Measurements from ENCODE around the gene LAMA2. TPM values are rescaled to one million over a fixed set of nuclear protein-coding genes. Genes with fewer than 3 reads are reported as not detected.

The LAMA2 gene
- total RNA-seq, 1 experiment from 2014 or later = 4.2 TPM

DNA sequence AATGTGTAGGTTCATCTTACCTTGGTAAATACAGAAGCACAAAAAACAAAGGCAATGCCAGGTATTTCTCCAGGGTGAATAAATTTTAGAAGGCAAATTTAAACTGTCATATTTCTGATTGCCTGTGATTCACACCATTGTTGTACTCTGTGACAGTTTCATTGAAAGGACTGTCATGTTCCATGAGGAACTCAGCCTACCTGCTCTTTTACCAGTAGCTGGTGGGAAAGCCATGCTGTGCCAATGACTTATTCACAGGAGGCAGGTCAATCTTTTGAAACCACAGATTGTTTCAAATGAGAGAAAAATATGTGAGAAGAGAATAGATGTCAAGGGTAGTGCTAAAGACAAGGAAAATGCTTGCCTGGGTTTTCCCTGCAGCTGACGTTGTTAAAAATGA is 206.4 kb downstream of the LAMA2 start:
- no peak overlapping the region; a peak in 1 of 5 replicates for H3K4me3 Mint-ChIP-seq
- no peak overlapping the region for H3K14ac ChIP-seq (ENCODE audit: insufficient read depth, low read length)
- no peak for TF ChIP-seq CTCF (conservative IDR thresholded peaks at IDR 0.05)
- peaks cover 10 to 11% of the 10 kb centered on the region in 2 experiments; a peak in 4 of 5 replicates for H3K9me3 Mint-ChIP-seq
- H3K36me3 Mint-ChIP-seq (ENCODE audit: insufficient read depth in 1 of 3, low read depth in 3 of 3) = peaks cover 0 to 13% (median 5%) of the 10 kb centered on the region in 3 experiments; a peak in 3 of 7 replicates
- H3K27me3 Mint-ChIP-seq (ENCODE audit: low read depth) = no peaks in the 10 kb centered on the region
- H3K4me1 ChIP-seq (ENCODE audit: insufficient read depth, low read length) = no peaks in the 10 kb centered on the region
- no peak overlapping the region for H3K56ac ChIP-seq (ENCODE audit: insufficient read length, low read depth, low read length)
- H4K20me1 ChIP-seq (ENCODE audit: control insufficient read depth, insufficient read depth, insufficient read length) = no peaks in the 10 kb centered on the region
- H3K27me3 ChIP-seq (ENCODE audit: insufficient read depth, low read length) = no peaks in the 10 kb centered on the region
- no peak overlapping the region for H3K27ac Mint-ChIP-seq
- WGBS (ENCODE audit: extremely low coverage, insufficient read length, low lambda C conversion rate) = no CpG with 5 or more reads among the region's 1 CpG
- H3K18ac ChIP-seq (ENCODE audit: insufficient read length, low read depth, low read length) = no peak overlapping the region
- no peak overlapping the region for H2BK12ac ChIP-seq (ENCODE audit: insufficient read length, low read depth, low read length)
- no peak overlapping the region for H2BK5ac ChIP-seq (ENCODE audit: insufficient read length, low read length)
- H2BK20ac ChIP-seq (ENCODE audit: low read depth, low read length, poor library complexity, severe bottlenecking) = no peak overlapping the region
- H3K9me3 ChIP-seq (ENCODE audit: control insufficient read depth, low read depth, low read length) = no peaks in the 10 kb centered on the region
- H3K4ac ChIP-seq (ENCODE audit: low read depth, low read length) = no peak overlapping the region
- H3K27ac ChIP-seq (ENCODE audit: insufficient read length, low read depth, low read length) = no peak overlapping the region
- no peak overlapping the region for H4K5ac ChIP-seq (ENCODE audit: insufficient read length, low read depth, low read length)
- H3K9ac ChIP-seq (ENCODE audit: extremely low read depth, insufficient read length, low read length) = no peak overlapping the region
- no peak overlapping the region for H2AFZ ChIP-seq (ENCODE audit: low read length)
- H3K4me1 Mint-ChIP-seq = peaks cover 3% of the 10 kb centered on the region in 2 experiments; a peak in 2 of 4 replicates
- no peak overlapping the region for H2BK15ac ChIP-seq (ENCODE audit: low read depth, low read length)
- no peak overlapping the region for H4K8ac ChIP-seq (replicated peaks; ENCODE audit: insufficient read length, low read depth, low read length)
- H3T11ph ChIP-seq (ENCODE audit: low read length) = no peak overlapping the region
- no peaks in the 10 kb centered on the region for H3K23me2 ChIP-seq (ENCODE audit: insufficient read length, low read depth, low read length, poor library complexity, severe bottlenecking)
- no peak overlapping the region for H2BK120ac ChIP-seq (ENCODE audit: low read depth, low read length, poor library complexity, severe bottlenecking)
- no peaks in the 10 kb centered on the region for H3K79me2 ChIP-seq (ENCODE audit: insufficient read depth, low read length)
- no peak for DNase-seq
- H4K91ac ChIP-seq (ENCODE audit: insufficient read length, low read depth, low read length) = no peak overlapping the region
- H3K79me1 ChIP-seq (ENCODE audit: insufficient read depth, low read depth, low read length, poor library complexity, severe bottlenecking) = no peaks in the 10 kb centered on the region
- no peak overlapping the region for H3K4me2 ChIP-seq (ENCODE audit: insufficient read depth, insufficient read length, low read length)
- no peak overlapping the region for H3K23ac ChIP-seq (ENCODE audit: insufficient read length, low read depth, low read length)
- no peak overlapping the region for H2AK5ac ChIP-seq (ENCODE audit: insufficient read length, low read length)
